ENCODE data around the gene TSEN2. TPM values are rescaled to one million over a fixed set of nuclear protein-coding genes. Genes with fewer than 3 reads are reported as not detected.

TSEN2 gene
- total RNA-seq, 1 experiment from 2014 or later: 35.5 TPM

GRCh38 chr3:12508291-12508700 is 24.0 kb downstream of the TSEN2 start:
- no peak overlapping the region for H3K27ac ChIP-seq (ENCODE audit: low read depth, low read length)

GRCh38 chr3:12509466-12509865 is 25.2 kb downstream of the TSEN2 start:
- ATAC-seq (no peak), DNase-seq (ENCODE audit: low read depth, low spot score) (no peak)
- Histone ChIP-seq H2AFZ (ENCODE audit: low read depth, low read length, poor library complexity, severe bottlenecking) (no peak overlapping the region), H3K4me1 (ENCODE audit: control insufficient read depth in 1 of 2, insufficient read depth in 2 of 2, low read length in 2 of 2) (peaks cover 0 to 8% of the 10 kb centered on the region in 2 experiments; a peak in 2 of 4 replicates), H3K9ac (ENCODE audit: low read length) (no peak overlapping the region), H3K9me2 (ENCODE audit: insufficient read depth) (no peaks in the 10 kb centered on the region), H4K20me1 (ENCODE audit: insufficient read depth) (peaks cover 5% of the 10 kb centered on the region; the same call in 1 of the 2 replicates), H3K9me3 (ENCODE audit: control insufficient read depth in 1 of 2, insufficient read depth in 1 of 2, low read depth in 1 of 2, low read length in 2 of 2) (no peaks in the 10 kb centered on the region), H3K79me2 (ENCODE audit: insufficient read depth, low read length) (peaks cover 4% of the 10 kb centered on the region; the same call in 1 of the 2 replicates), H3K36me3 (ENCODE audit: control insufficient read depth in 1 of 2, insufficient read depth in 2 of 2, low read length in 2 of 2) (peaks cover 25 to 36% of the 10 kb centered on the region in 2 experiments; a peak in 3 of 4 replicates), H3K4me2 (ENCODE audit: low read length) (no peak overlapping the region), H3K4me3 (replicated peaks in 1 of 2; ENCODE audit: low read depth in 1 of 2, low read length in 2 of 2) (no peak overlapping the region), H3K27me3 (ENCODE audit: insufficient read depth, low read length) (no peaks in the 10 kb centered on the region), H3K27ac (ENCODE audit: low read depth, low read length) (no peak overlapping the region)
- TF ChIP-seq POLR2A (IDR thresholded peaks at IDR 0.05; ENCODE audit: borderline replicate concordance, extremely low read depth, insufficient read depth, insufficient read length) (no peak), SIN3A (IDR thresholded peaks at IDR 0.05; ENCODE audit: low read depth) (no peak), YY1 (IDR thresholded peaks at IDR 0.05; ENCODE audit: extremely low read depth, insufficient replicate concordance, low read depth, low read length) (no peak), SP1 (IDR thresholded peaks at IDR 0.05; ENCODE audit: low read depth) (no peak)
- TF ChIP-seq, protein P1, sequence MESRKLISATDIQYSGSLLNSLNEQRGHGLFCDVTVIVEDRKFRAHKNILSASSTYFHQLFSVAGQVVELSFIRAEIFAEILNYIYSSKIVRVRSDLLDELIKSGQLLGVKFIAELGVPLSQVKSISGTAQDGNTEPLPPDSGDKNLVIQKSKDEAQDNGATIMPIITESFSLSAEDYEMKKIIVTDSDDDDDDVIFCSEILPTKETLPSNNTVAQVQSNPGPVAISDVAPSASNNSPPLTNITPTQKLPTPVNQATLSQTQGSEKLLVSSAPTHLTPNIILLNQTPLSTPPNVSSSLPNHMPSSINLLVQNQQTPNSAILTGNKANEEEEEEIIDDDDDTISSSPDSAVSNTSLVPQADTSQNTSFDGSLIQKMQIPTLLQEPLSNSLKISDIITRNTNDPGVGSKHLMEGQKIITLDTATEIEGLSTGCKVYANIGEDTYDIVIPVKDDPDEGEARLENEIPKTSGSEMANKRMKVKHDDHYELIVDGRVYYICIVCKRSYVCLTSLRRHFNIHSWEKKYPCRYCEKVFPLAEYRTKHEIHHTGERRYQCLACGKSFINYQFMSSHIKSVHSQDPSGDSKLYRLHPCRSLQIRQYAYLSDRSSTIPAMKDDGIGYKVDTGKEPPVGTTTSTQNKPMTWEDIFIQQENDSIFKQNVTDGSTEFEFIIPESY (IDR thresholded peaks at IDR 0.05; ENCODE audit: extremely low read depth, insufficient replicate concordance, low read length): no peak
- BruUV-seq (replicated peaks): no TSS peak
- intact Hi-C loops (cut with micrococcal nuclease): no loop called here
- POLR2A ChIA-PET: no interaction called here
- RAD21 ChIA-PET (ENCODE audit: low non-redundant PET in 1 of 2, low total read pairs in 2 of 2, uncharacterized antibody in 2 of 2, unreplicated experiment in 2 of 2): no interaction called here
- CTCF ChIA-PET: no interaction called here

More at GRCh38 chr3:12508291-12508700, 24.0 kb downstream of the TSEN2 start:
- intact Hi-C loops (cut with micrococcal nuclease): no loop called here
- H3K9ac ChIP-seq (ENCODE audit: low read length): no peak overlapping the region
- CTCF ChIA-PET: no interaction called here
- DNase-seq (ENCODE audit: low read depth, low spot score) (no peak), ATAC-seq (peak; percentile 22; the same call in 1 of the 2 replicates)
- TF ChIP-seq SRF (IDR thresholded peaks at IDR 0.05; ENCODE audit: low read depth): no peak
- TF ChIP-seq POLR2A (IDR thresholded peaks at IDR 0.05; ENCODE audit: borderline replicate concordance, extremely low read depth, insufficient read depth, insufficient read length): no peak
- no peak for TF ChIP-seq TCF7L2 (IDR thresholded peaks at IDR 0.05; ENCODE audit: borderline replicate concordance, extremely low read depth, insufficient read depth, insufficient read length)
- TF ChIP-seq EGR1 (IDR thresholded peaks at IDR 0.05; ENCODE audit: low read depth): no peak
- TF ChIP-seq CBX3 (IDR thresholded peaks at IDR 0.05; ENCODE audit: low read depth): no peak
- no peak for TF ChIP-seq EZH2 (IDR thresholded peaks at IDR 0.05)
- no peak for TF ChIP-seq ZNF274 (IDR thresholded peaks at IDR 0.05; ENCODE audit: low read depth, low read length)
- TF ChIP-seq ELF1 (IDR thresholded peaks at IDR 0.05; ENCODE audit: borderline replicate concordance, low read depth): no peak
- no peak for TF ChIP-seq RAD21 (IDR thresholded peaks at IDR 0.05; ENCODE audit: low read depth)
- TF ChIP-seq MAX (IDR thresholded peaks at IDR 0.05): no peak
- no peak for TF ChIP-seq SP1 (IDR thresholded peaks at IDR 0.05; ENCODE audit: low read depth)
- no peak for TF ChIP-seq YY1 (IDR thresholded peaks at IDR 0.05; ENCODE audit: extremely low read depth, insufficient replicate concordance, low read depth, low read length)
- H3K27me3 ChIP-seq (ENCODE audit: insufficient read depth, low read length): no peaks in the 10 kb centered on the region
- H4K20me1 ChIP-seq (ENCODE audit: insufficient read depth): peaks cover 5% of the 10 kb centered on the region; the same call in 1 of the 2 replicates
- no peaks in the 10 kb centered on the region for H3K9me2 ChIP-seq (ENCODE audit: insufficient read depth)
- POLR2A ChIA-PET: no interaction called here
- H3K9me3 ChIP-seq (ENCODE audit: control insufficient read depth in 1 of 2, insufficient read depth in 1 of 2, low read depth in 1 of 2, low read length in 2 of 2): no peaks in the 10 kb centered on the region
- no peak overlapping the region for H2AFZ ChIP-seq (ENCODE audit: low read depth, low read length, poor library complexity, severe bottlenecking)
- peaks cover 4% of the 10 kb centered on the region; the same call in 1 of the 2 replicates for H3K79me2 ChIP-seq (ENCODE audit: insufficient read depth, low read length)
- no peak overlapping the region for H3K4me2 ChIP-seq (ENCODE audit: low read length)
- H3K4me1 ChIP-seq (ENCODE audit: control insufficient read depth in 1 of 2, insufficient read depth in 2 of 2, low read length in 2 of 2): peaks cover 0 to 8% of the 10 kb centered on the region in 2 experiments; a peak in 2 of 4 replicates
- no TSS peak for BruUV-seq (replicated peaks)
- RAD21 ChIA-PET (ENCODE audit: low non-redundant PET in 1 of 2, low total read pairs in 2 of 2, uncharacterized antibody in 2 of 2, unreplicated experiment in 2 of 2): no interaction called here
- H3K36me3 ChIP-seq (ENCODE audit: control insufficient read depth in 1 of 2, insufficient read depth in 2 of 2, low read length in 2 of 2): peaks cover 32 to 41% of the 10 kb centered on the region in 2 experiments; a peak in 3 of 4 replicates
- no peak overlapping the region for H3K4me3 ChIP-seq (replicated peaks in 1 of 2; ENCODE audit: low read depth in 1 of 2, low read length in 2 of 2)

All from HCT116 (cell line).